ENCODE results near the gene FOXP1.

FOXP1 gene

GRCh38 chr3:71488882-71489281 is 94.6 kb downstream of the FOXP1 start:
- no peak for DNase-seq (ENCODE audit: low read depth in 1 of 2, low spot score in 1 of 2)
- in situ Hi-C loops (cut with HindIII; ENCODE audit: low pct_unique_long_range_greater_than_20kb, low sequenced_read_pairs) = no loop called here
- no peak for TF ChIP-seq JUND (IDR thresholded peaks at IDR 0.05; ENCODE audit: low read depth)

- no peak for TF ChIP-seq JUND (IDR thresholded peaks at IDR 0.05; ENCODE audit: low read depth)
- in situ Hi-C loops (cut with HindIII; ENCODE audit: low pct_unique_long_range_greater_than_20kb, low sequenced_read_pairs) = no loop called here
- DNase-seq (ENCODE audit: low read depth in 1 of 2, low spot score in 1 of 2) = no peak
These were observed 95.1 kb downstream of the FOXP1 start for GRCh38 chr3:71488391-71488809.

- in situ Hi-C loops (cut with HindIII; ENCODE audit: low pct_unique_long_range_greater_than_20kb, low sequenced_read_pairs) = no loop called here
- no peak for DNase-seq (ENCODE audit: low read depth in 1 of 2, low spot score in 1 of 2)
- TF ChIP-seq JUND (IDR thresholded peaks at IDR 0.05; ENCODE audit: low read depth) = no peak
These were observed 96.1 kb downstream of the FOXP1 start for GRCh38 chr3:71487418-71487817.

GRCh38 chr3:71486831-71487230 is 96.7 kb downstream of the FOXP1 start:
- no peak for DNase-seq (ENCODE audit: low read depth in 1 of 2, low spot score in 1 of 2)
- no peak for TF ChIP-seq JUND (IDR thresholded peaks at IDR 0.05; ENCODE audit: low read depth)
- in situ Hi-C loops (cut with HindIII; ENCODE audit: low pct_unique_long_range_greater_than_20kb, low sequenced_read_pairs) = no loop called here

- in situ Hi-C loops (cut with HindIII; ENCODE audit: low pct_unique_long_range_greater_than_20kb, low sequenced_read_pairs) = no loop called here
- no peak for DNase-seq (ENCODE audit: low read depth in 1 of 2, low spot score in 1 of 2)
- TF ChIP-seq JUND (IDR thresholded peaks at IDR 0.05; ENCODE audit: low read depth) = no peak
These were observed 97.6 kb downstream of the FOXP1 start for GRCh38 chr3:71485896-71486295.

GRCh38 chr3:71484452-71484851 is 99.1 kb downstream of the FOXP1 start:
- no peak for DNase-seq (ENCODE audit: low read depth in 1 of 2, low spot score in 1 of 2)
- TF ChIP-seq JUND (IDR thresholded peaks at IDR 0.05; ENCODE audit: low read depth) = no peak
- in situ Hi-C loops (cut with HindIII; ENCODE audit: low pct_unique_long_range_greater_than_20kb, low sequenced_read_pairs) = no loop called here

- in situ Hi-C loops (cut with HindIII; ENCODE audit: low pct_unique_long_range_greater_than_20kb, low sequenced_read_pairs) = no loop called here
- TF ChIP-seq JUND (IDR thresholded peaks at IDR 0.05; ENCODE audit: low read depth) = no peak
- no peak for DNase-seq (ENCODE audit: low read depth in 1 of 2, low spot score in 1 of 2)
These were observed 99.5 kb downstream of the FOXP1 start for GRCh38 chr3:71484047-71484446.

- in situ Hi-C loops (cut with HindIII; ENCODE audit: low pct_unique_long_range_greater_than_20kb, low sequenced_read_pairs) = no loop called here
- no peak for DNase-seq (ENCODE audit: low read depth in 1 of 2, low spot score in 1 of 2)
- no peak for TF ChIP-seq JUND (IDR thresholded peaks at IDR 0.05; ENCODE audit: low read depth)
These were observed 100.8 kb downstream of the FOXP1 start for GRCh38 chr3:71482771-71483170.

- no peak for TF ChIP-seq JUND (IDR thresholded peaks at IDR 0.05; ENCODE audit: low read depth)
- DNase-seq (ENCODE audit: low read depth in 1 of 2, low spot score in 1 of 2) = no peak
- in situ Hi-C loops (cut with HindIII; ENCODE audit: low pct_unique_long_range_greater_than_20kb, low sequenced_read_pairs) = no loop called here
These were observed 105.0 kb downstream of the FOXP1 start for GRCh38 chr3:71478568-71478967.

- in situ Hi-C loops (cut with HindIII; ENCODE audit: low pct_unique_long_range_greater_than_20kb, low sequenced_read_pairs) = no loop called here
- DNase-seq (ENCODE audit: low read depth in 1 of 2, low spot score in 1 of 2) = no peak
- no peak for TF ChIP-seq JUND (IDR thresholded peaks at IDR 0.05; ENCODE audit: low read depth)
These were observed 106.6 kb downstream of the FOXP1 start for GRCh38 chr3:71476950-71477349.

GRCh38 chr3:71469138-71469435 is 114.4 kb downstream of the FOXP1 start:
- DNase-seq (ENCODE audit: low read depth in 1 of 2, low spot score in 1 of 2) = no peak

GRCh38 chr3:71468311-71469137 is 115.0 kb downstream of the FOXP1 start:
- DNase-seq (ENCODE audit: low read depth in 1 of 2, low spot score in 1 of 2) = no peak
- in situ Hi-C loops (cut with HindIII; ENCODE audit: low pct_unique_long_range_greater_than_20kb, low sequenced_read_pairs) = no loop called here
- TF ChIP-seq JUND (IDR thresholded peaks at IDR 0.05; ENCODE audit: low read depth) = no peak

More at GRCh38 chr3:71469138-71469435, 114.4 kb downstream of the FOXP1 start:
- in situ Hi-C loops (cut with HindIII; ENCODE audit: low pct_unique_long_range_greater_than_20kb, low sequenced_read_pairs) = no loop called here
- TF ChIP-seq JUND (IDR thresholded peaks at IDR 0.05; ENCODE audit: low read depth) = no peak

- in situ Hi-C loops (cut with HindIII; ENCODE audit: low pct_unique_long_range_greater_than_20kb, low sequenced_read_pairs) = no loop called here
- TF ChIP-seq JUND (IDR thresholded peaks at IDR 0.05; ENCODE audit: low read depth) = no peak
- DNase-seq (ENCODE audit: low read depth in 1 of 2, low spot score in 1 of 2) = no peak
These were observed 117.0 kb downstream of the FOXP1 start for GRCh38 chr3:71466483-71466882.
